Glutamatergic neuron (in vitro differentiated cells): ENCODE measurements around the gene ROBO1. TPM values are rescaled to one million over a fixed set of nuclear protein-coding genes. Genes with fewer than 3 reads are reported as not detected.

Experiments used
- DNase-seq: peaks from one replicate; pipeline ENCODE4 v3.0.0; 2022
- H3K27ac Mint-ChIP-seq: one replicate; pipeline ENCODE4 v1.8.0; 2020; ENCODE audit warnings: mild to moderate bottlenecking, mixed read lengths, inconsistent platforms; ENCODE audit not compliant: unreplicated experiment
- H3K27me3 Mint-ChIP-seq: one replicate; pipeline ENCODE4 v1.8.0; 2020; ENCODE audit warnings: mild to moderate bottlenecking, moderate library complexity, mixed read lengths, inconsistent platforms; ENCODE audit not compliant: unreplicated experiment
- H3K36me3 Mint-ChIP-seq: one replicate; pipeline ENCODE4 v1.8.0; 2020; ENCODE audit warnings: mild to moderate bottlenecking, mixed read lengths, inconsistent platforms; ENCODE audit not compliant: unreplicated experiment
- H3K4me1 Mint-ChIP-seq: one replicate; pipeline ENCODE4 v1.8.0; 2020; ENCODE audit warnings: mild to moderate bottlenecking, low read depth, mixed read lengths, inconsistent platforms; ENCODE audit not compliant: unreplicated experiment
- H3K4me3 Mint-ChIP-seq: one replicate; pipeline ENCODE4 v1.8.0; 2020; ENCODE audit warnings: mild to moderate bottlenecking, mixed read lengths, inconsistent platforms; ENCODE audit not compliant: unreplicated experiment
- H3K9me3 Mint-ChIP-seq: one replicate; pipeline ENCODE4 v1.8.0; 2020; ENCODE audit warnings: mild to moderate bottlenecking, moderate library complexity, mixed read lengths, inconsistent platforms; ENCODE audit not compliant: unreplicated experiment
- total RNA-seq: library from RNA; stranded (reverse); fragmentation: NEBNext Ultra II Directional; extraction: Animal tissue kit (Norgen Biotek cat#: 25700); gene quantifications from one replicate; pipeline ENCODE4 v1.2.1, GENCODE V29; 2021; ENCODE audit not compliant: unreplicated experiment
- TF ChIP-seq, protein P1 (sequence below): fragments of 200-600 bp; sonication (generic); IDR thresholded peaks from one replicate; pipeline ENCODE4 v1.5.0; 2021; ENCODE audit not compliant: partially characterized antibody, unreplicated experiment

ROBO1 gene
- total RNA-seq, 1 donor from 2014 or later = 505 TPM

- Mint-ChIP-seq H3K27ac (peak overlapping the region; percentile 56), H3K27me3 (peaks cover 3% of the 10 kb centered on the region), H3K4me1 (peaks cover 31% of the 10 kb centered on the region), H3K9me3 (peaks cover 3% of the 10 kb centered on the region), H3K4me3 (no peak overlapping the region), H3K36me3 (no peaks in the 10 kb centered on the region)
- TF ChIP-seq, protein P1, sequence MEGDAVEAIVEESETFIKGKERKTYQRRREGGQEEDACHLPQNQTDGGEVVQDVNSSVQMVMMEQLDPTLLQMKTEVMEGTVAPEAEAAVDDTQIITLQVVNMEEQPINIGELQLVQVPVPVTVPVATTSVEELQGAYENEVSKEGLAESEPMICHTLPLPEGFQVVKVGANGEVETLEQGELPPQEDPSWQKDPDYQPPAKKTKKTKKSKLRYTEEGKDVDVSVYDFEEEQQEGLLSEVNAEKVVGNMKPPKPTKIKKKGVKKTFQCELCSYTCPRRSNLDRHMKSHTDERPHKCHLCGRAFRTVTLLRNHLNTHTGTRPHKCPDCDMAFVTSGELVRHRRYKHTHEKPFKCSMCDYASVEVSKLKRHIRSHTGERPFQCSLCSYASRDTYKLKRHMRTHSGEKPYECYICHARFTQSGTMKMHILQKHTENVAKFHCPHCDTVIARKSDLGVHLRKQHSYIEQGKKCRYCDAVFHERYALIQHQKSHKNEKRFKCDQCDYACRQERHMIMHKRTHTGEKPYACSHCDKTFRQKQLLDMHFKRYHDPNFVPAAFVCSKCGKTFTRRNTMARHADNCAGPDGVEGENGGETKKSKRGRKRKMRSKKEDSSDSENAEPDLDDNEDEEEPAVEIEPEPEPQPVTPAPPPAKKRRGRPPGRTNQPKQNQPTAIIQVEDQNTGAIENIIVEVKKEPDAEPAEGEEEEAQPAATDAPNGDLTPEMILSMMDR = no peak
- no peak for DNase-seq
Observed at GRCh38 chr3:78703944-78704343, 1063.9 kb downstream of the ROBO1 start.

DNA sequence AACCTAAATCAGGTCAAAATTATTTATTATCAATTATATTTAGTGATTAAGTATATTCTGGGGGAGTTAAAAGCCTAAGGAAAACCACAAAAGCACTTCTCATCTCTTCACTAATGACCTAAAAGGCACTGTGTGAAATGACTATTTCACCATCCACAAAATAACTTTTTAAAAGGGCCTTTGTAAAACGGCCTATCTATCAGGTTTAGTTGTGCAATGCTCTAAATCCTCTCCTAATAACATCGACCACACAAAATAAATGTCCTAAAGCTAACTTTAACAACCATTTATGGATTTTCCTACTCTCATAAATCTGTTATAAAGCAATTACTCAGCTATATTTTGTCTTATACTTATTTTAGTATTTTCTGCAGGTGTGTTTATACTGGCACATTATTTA, 1066.3 kb downstream of the ROBO1 start:
- Mint-ChIP-seq H3K36me3 (no peaks in the 10 kb centered on the region), H3K4me1 (peaks cover 39% of the 10 kb centered on the region), H3K27me3 (peaks cover 4% of the 10 kb centered on the region), H3K27ac (no peak overlapping the region), H3K9me3 (peaks cover 3% of the 10 kb centered on the region), H3K4me3 (no peak overlapping the region)
- no peak for DNase-seq
- TF ChIP-seq, protein P1 = no peak

DNA sequence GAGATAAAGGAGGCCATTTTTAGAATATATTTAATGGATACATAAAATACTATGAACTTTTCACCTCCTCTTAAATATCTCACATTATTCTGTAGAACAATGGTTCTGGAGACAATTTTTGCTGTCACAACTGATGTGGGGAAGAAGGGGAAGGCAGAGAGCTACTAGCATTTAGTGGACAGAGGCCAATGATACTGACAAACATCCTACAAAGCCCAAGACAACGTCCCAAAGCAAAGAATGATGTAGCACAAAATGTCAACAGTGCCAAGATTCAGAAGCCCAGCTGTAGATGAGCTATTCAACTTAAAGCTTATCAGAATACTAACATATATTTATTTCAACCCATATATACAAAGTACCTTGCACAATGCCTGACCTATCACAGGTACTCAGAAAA, 1069.4 kb downstream of the ROBO1 start:
- no peak for DNase-seq
- H3K36me3 Mint-ChIP-seq = no peaks in the 10 kb centered on the region
- H3K9me3 Mint-ChIP-seq = peaks cover 3% of the 10 kb centered on the region
- H3K27me3 Mint-ChIP-seq = peaks cover 4% of the 10 kb centered on the region
- peaks cover 24% of the 10 kb centered on the region for H3K4me1 Mint-ChIP-seq
- TF ChIP-seq, protein P1 = no peak
- no peak overlapping the region for H3K4me3 Mint-ChIP-seq
- H3K27ac Mint-ChIP-seq = peak overlapping the region; percentile 19

DNA sequence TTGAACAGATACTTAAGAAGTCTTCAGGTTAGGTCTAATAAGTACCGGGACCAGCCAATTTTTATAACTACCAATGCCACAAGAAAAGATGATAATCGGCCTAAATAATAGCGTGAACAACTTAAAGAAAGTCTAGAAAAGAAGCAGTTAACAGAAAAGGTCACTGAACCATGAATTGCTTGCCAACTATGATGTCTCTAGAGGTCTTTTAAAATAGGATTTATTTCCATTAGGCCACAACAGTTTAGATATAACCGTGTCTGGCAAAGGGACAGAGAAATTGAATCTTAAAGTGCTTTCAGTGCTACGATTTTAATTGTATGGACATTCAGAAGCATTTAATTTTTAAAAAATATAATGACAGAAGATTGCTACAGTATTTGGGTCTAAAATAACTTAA, 1070.4 kb downstream of the ROBO1 start:
- TF ChIP-seq, protein P1 = no peak

DNA sequence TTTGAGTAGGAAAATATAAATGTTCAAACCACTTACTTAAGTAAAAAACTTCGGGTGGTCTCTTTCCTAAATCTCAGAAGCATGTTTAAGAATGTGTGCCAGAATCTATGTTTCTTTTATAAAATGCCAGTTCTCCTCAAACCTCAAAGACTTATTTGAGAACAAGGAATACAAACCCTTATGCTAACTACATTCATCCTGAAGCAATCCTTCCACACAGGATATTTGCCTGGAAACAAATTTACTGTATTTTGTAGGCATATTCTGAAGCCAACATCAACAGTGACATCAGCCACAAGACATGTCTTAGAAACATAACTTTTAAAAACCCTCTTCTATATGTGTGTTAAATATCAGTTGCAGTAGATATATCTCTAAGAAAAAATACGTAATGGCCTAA, 1077.0 kb downstream of the ROBO1 start:
- H3K27ac Mint-ChIP-seq = no peak overlapping the region
- no peaks in the 10 kb centered on the region for H3K36me3 Mint-ChIP-seq
- H3K4me1 Mint-ChIP-seq = peaks cover 9% of the 10 kb centered on the region
- peaks cover 2% of the 10 kb centered on the region for H3K9me3 Mint-ChIP-seq
- no peaks in the 10 kb centered on the region for H3K27me3 Mint-ChIP-seq
- no peak overlapping the region for H3K4me3 Mint-ChIP-seq
- TF ChIP-seq, protein P1 = no peak
- DNase-seq = no peak

More for the DNA sequence above, 1070.4 kb downstream of the ROBO1 start:
- Mint-ChIP-seq H3K4me1 (peaks cover 16% of the 10 kb centered on the region), H3K4me3 (no peak overlapping the region), H3K9me3 (peaks cover 5% of the 10 kb centered on the region), H3K27me3 (peaks cover 4% of the 10 kb centered on the region), H3K27ac (no peak overlapping the region), H3K36me3 (no peaks in the 10 kb centered on the region)
- DNase-seq = no peak
